GM21717 (cell line): ENCODE measurements around the gene XRN2.

Experiments used
- ATAC-seq: cut with Tn5 transposase; IDR thresholded peaks from one replicate; pipeline ENCODE4 v1.9.1; 2021; ENCODE audit warnings: mild to moderate bottlenecking, moderate library complexity; ENCODE audit not compliant: unreplicated experiment

Gene XRN2

DNA sequence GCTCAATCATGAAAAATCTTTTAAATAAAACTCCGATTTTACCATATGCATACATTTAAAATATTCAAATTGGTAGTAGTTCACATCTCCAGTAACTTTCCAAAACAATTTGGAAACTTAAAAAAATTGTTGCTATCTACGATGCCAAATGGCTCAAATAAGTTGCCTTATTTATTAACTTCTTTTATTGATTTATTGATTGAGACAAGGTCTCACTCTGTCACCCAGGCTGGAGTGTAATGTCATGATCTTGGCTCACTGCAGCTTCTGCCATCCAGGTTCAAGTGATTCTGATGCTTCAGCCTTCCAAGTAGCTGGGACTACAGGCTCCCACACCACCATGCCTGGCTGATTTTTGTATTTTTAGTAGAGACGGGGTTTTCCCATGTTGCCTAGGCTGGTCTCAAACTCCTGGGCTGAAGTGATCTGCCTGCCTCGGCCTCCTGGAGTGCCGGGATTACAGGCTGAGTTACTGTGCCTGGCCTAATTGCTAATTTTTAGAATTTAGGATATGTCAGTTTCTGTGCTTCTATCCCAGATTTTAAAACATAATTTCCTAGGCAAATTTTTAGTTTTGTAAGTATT, 81.3 kb downstream of the XRN2 start:
- ATAC-seq, result no peak

DNA sequence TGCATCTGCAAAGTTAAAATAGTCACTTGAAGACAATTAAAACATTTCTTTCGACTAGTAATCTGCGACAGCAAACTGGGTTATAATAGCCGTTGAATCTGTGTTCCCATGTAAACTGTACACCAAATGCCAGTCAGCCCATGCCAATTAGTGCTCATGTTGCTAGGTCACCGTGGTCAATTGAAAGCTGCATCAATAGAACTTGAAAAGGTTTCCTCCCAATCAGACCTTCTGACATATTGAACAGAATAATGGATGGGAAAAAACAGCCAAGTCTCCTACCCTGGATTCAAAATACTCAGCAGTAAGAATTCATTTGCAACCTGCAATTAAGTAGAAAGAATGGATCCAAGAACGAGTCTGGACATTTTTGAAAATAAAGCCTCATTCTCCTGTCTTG, 83.0 kb downstream of the XRN2 start:
- no peak for ATAC-seq

DNA sequence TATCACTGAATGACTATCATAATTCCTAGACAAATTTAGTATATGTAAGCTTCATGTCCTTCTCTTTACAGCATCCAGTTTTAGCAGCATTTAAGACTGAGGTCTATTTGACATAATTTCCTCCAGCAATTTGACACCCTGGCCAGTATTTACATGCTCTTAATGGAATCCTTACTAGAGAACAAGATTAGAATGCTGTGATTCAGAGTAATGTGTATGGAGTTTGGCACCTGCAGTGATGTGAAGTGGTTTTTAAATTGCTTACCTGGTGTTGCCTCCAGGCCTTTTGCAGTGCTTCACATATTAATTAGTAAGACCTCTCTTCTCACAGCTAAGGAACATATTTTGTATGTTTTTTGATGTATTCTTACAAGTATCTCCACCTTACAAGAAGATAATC, 84.4 kb downstream of the XRN2 start:
- no peak for ATAC-seq

DNA sequence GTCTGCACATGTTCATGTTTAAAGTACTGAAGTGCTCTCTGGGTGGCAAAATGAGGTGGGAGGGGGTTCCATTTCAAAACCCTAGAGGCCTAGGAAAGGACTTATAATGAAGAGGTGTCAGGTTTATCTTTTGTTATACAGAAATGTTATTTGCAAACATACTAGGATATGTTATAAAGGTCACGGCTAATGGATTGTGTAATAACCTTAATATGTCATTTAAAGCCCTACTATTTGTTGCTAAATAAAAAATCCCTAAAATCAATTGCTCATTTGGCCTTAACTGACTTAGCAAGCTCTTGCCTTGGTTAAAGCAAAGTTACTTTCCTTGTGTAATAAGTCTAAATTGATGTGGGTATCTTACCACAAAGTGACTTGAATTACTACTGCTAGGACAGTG, 85.4 kb downstream of the XRN2 start:
- no peak for ATAC-seq

DNA sequence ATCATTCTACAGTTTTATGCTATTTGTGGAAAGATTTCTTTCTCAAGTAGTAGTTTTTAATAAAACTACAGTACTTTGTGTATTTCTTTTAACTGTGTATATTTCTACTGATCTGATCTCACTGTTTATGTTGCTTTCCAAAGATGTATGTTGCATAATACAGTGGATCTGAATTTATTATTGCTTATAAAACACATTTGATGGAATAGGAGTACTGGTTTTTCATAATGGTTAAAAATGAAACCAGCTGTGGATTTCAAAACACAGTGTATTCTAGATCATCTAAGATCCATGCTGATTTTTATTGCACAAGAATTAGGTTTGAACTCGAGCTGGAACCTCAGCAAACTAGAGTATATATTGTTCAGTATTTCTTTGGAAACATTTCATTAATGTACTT, 86.2 kb downstream of the XRN2 start:
- no peak for ATAC-seq

DNA sequence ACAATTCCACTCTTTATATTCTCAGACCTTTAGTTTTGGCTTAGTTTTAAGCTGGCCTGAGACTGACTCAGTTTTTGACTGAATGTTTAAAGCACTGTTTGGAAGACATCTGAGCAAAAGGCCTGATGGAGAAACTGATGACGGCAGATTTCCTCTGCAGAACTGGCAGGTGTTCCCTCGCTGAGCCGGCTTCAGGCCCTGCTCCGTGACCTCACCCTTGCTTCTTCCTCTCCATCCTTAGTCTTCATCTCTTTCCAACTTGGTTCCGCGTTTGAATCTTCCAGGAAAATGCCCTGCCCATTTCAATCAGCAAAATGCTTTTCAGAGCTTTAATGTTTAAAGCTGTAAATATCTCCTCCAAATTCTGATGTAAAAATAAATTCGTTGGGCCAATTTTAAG, 87.6 kb downstream of the XRN2 start:
- ATAC-seq, result no peak

DNA sequence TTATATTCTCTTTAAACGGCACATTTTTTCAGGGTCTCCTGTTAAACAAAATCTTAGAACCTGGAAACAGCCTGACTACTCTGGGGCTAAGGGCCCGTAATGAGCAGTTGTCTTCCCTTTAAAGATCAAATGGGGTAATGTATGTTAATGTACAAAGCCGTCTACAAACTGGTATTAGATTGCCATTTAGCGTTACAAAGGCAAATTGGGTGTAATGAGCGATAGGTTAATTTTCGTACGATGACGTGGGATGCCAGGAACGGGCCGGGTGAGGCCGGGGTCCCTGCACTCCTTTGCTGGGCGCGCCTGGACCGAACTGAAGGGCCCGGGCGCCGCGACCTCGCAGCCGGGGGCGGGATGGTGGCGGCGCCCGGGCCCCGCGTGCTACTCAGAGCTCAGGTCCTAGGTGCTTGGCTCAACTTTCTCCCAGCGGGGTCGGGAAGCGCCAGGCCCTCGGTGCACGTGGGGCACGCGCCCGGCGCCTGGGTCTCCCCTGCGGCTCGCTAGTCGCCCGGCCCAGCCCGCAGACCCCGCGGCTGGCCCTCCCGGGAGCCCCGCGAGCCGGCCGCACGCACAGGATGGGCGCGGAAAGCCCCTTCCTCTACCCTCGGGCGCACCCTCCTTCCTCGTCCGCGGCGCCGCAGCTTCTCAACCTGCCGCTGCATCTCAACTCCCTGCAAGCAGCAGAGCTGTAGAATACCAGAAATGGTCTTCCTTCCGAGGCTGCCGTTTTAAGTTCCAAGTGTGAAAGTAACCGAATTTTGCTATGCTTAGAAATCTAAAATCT, 88.2 kb downstream of the XRN2 start:
- no peak for ATAC-seq

DNA sequence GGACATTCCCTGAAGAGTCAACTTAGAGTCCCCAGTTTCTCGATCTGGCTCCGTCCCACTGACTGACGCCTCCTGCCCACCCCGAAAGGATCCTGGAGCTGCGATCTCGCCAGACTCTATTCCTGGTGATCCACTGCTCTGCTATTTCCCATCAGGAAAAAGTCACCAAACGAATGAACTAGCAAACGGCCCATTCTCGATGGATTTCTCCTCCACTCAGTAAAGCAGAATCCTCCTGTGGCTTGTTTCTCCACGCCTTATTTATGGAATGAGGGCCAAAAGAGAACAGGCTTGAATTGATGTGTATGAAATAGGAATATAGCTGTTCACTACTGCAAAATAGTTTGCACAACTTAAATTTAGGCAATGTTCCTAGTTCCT, 88.8 kb downstream of the XRN2 start:
- ATAC-seq, result no peak

DNA sequence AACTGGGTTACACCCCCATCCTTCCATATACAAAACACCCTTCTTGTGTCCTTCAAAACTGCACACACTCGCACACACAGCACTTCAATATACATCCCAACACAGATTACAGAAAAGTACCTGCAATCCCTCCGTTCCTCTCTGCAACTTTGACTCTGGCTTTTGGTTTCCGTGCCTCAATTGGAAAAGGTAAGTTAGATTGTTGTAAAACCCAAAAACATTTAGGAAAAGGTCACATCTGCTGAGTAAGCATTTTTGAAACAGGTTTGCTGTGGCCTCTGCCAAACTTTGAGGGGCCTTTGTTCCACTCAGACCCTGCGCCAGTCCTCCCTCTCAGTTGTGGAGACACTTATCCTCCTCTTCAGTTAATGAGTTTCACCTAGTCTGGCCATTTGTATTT, 90.0 kb downstream of the XRN2 start:
- ATAC-seq, result no peak

DNA sequence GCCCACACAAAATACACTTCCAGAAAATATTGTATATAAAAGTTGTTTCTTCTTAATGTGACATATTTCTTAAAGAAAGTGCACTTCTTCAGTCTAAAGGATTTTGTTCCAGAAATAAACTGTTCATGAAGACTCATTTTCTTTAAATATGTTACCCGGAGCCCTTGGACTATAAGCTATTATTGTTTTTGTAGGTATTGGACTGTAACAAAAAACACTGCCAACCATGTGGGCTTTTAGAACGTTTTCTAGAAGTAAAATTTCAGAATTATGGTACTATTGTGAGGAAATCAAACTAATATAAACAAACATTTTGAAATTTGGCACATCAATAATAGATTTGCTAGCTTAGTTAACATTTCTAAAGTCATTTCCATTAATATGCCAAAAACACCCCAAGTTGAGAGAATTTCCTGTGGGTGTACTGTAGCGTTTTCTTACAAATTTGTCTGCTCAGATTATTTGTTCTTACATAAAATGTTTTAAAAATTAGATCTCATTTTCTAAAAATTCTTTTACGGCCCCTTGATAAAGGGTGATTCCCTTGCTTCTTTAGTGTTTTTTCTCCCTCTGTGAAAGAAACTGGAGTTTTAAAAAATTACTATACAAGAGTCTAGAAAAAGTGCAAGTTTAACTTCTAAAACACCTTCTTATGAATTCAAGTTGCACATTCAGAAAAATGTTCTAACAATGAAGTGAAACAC, 90.8 kb downstream of the XRN2 start:
- no peak for ATAC-seq

DNA sequence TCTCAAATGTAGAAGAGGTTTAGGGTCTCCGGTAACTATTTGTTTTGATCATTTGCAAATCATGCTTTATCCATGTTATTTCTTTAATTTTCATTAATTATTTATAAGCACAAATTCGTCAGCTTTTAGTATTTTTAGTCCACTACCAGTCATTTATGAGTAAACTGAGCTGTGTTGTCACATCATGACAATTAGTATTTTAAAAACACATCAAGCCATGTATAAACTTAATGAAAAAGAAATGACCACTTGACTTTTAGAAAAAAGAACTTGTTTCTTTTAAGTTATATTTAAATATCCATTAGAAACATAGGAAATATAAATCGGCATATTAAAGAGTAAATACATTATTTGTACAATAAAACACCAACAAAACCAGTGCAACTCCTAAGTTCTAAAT, 91.4 kb downstream of the XRN2 start:
- ATAC-seq, result no peak

DNA sequence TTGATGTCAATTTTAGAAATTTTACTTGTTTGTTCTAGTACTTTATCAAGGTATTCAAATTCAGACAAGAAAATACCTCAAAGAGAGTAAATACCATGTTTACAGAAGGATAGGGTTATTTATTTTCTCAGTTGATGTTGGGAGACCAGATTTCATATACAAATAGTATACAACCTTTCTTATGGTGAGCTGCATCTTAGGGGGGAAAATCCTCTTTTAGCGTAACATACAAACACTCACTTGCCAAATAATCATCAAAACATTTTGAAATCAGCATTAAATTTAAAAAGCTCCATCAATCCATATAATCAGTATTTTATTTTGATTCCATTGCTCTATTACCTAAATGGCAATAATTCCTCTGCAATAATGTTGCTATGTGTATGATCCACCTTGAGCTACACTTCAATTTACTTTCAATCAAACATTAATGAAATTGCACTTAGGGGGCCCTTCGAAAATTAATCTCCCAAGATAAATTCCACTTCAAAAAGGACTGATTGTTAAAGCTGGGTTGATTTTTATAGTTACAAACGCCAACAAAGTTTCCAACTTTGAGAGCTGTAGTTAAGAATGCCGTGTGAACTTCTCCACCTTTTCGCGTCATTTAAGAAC, 92.0 kb downstream of the XRN2 start:
- ATAC-seq, result no peak

DNA sequence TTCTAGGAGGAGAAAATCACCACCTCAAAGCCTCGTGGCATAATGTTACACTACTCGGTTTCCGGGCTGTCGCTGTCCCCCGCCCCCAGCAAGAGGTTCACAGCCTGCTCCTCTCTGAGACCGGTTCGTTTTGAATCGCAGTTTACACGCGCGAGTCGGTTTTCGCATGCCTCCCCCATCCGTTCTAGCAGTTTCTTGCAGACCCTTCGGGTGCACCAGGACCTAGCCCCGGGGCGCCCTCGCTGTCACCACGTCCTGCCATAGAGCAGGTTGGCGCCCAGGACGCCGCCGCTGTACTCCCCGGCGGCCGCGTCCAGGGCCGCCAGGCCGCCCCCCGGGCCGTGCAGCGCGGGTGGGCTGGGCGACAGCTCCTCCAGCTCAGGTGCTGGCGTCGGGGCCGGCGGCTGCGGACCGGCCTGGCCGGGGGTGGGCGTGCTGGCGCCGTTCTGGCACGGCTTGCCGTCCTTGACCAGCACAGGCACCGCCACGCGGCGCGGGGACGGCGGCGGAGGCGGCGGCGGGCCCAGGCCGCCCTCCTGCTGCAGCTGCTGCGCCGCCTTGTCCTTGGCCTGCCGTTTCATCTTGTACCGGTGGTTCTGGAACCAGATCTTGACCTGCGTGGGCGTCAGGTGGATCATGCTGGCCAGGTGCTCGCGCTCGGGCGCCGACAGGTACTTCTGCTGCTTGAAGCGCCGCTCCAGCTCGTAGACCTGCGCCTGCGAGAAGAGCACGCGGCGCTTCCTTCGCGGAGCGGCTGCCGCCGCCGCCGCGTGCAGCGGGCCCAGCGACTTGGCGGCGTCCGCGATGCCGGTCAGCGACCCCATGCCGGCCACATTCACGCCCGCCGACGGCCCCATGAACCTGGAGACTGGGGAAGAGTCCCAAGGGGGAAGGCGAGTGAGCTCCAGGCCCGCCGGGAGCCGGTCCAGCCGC, 92.8 kb downstream of the XRN2 start:
- no peak for ATAC-seq

DNA sequence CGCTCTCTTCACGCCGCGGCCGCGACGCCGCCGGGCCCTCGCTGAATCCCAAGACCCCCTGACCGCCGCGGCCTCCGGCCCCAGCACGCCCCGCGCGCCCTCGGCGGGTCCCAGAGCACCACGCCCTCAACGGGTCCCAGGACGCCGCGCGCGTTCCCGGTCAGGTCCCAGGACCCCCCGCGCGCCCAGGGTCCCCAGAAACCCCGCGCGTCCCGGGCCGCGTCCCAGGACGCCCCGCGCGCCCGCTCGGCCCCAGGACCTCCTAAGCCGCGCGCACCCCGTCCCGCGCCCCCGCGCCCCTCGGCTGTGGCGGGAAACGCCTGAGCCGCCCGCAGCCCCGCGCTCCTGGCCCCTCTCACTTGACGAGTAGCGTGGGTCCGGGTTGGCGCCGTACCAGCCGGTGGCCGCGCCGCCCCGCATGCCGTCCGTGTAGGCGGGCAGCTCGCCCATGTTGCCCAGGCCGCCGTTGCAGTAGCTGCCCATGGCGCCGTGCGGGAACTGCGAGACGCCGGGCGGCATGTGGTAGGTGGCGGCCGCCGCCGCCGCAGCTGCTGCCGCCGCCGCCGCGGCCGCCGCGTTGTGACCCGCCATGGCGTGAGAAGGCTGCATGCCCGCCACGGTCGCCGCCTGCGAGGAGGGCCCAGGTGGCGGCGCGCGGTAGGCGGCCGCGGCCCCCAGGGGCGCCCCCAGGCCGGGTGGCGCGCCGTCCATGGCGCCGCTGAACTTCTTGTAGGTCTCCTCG, 93.6 kb downstream of the XRN2 start:
- no peak for ATAC-seq

DNA sequence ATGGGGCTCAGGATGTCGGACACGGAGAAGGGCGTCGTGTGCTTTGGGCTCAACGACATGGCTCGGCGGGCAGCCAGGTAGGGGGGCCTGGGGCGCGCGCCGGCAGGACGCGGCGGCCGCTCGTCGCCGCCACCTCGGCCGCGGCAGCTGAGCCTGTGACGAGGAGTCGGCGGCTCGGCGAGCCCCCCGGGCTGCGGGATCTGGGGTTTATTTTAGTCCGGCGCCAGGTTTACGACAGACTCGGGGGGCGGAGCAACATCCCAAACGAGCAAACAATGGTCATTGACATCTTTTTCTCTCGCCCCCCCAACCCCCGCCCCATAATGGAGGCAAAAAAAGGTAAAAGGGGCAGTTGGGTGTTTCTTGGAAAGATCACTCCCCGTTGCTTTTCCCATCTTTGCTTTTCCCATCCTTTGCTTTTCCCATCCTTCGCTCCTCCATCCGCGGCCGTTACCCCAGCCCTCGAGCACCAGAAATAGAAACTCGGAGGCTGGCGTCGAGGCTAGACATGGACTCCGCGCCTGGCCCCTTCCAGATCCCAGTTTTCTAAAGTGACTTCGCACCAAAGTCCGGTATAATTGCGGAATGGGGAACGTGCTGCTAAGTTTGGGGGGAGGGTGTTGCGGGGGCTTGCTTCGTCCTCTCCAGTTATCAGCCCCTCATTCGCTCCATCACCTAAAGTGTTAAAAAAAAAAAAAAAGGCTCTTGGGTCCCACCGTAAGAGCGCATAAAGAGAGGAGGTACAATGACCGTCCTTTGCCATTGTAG, 94.4 kb downstream of the XRN2 start, which contains the start of gene NKX2-4:
NKX2-4 (minus strand) TSS at position 186 of the 768 bp plus-strand sequence; CDS start at position 59, 127 bp downstream.
- ATAC-seq, result no peak

DNA sequence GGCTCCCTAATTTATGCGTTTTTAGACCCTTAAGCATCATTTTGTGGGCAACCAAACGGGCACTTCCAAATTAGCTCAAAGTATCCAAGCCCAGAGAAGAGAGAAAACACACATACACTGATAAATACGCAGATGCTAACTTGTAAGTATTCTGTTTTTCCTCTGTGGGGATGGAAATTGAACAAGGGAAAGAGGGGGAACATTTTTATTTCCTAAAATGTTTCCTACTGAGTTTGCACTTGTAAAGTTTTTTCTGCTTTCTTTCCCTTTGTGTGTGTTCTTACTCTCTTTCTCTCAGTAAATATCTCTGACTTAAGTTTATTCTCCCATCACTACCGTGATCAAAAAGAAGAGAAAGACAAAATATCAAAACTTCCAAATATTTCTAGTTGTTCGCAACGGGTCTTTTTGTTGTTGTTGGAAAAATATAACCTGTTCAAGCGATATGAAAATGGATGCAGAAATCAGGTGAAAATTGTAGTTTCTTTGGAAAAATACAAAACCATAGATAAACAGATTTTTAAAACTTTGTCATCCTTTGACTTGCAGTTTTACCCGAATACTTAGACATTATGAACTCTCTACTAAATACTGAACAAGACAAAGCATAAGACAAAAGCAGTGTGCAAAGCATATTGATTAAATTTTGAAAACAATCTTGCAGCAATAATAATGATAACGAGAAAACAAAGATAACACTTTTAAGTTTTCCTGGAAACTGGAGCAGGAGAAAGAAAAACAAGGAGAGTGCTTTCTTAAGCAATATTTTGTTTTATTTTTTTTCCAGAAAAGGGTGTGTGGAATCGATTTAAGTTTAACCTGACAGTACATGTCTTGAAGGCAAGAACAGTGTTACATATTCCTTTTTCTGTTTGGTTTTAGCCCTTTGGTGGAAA, 95.2 kb downstream of the XRN2 start:
- ATAC-seq, result no peak

DNA sequence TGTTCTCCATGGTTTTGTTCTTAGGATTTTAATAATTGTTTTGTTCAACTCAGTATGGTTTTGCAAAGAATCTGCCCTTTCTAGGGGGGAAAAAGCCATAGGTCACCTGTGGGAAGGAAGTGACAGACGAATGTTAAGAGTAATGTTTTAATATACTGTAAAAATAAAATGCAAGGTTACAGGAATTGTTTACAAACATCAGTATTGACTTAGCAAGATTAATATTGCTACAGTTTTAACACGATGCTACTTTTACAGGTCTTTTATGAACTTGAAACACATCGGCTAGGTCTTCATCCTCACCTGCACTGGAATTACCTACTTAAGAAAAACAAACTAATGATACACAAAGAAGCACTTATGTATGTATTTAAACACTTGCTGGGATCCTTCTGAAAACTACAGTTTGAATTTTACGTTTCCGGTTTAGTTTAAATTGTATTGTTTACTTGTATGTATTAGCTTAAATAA, 95.9 kb downstream of the XRN2 start:
- no peak for ATAC-seq

DNA sequence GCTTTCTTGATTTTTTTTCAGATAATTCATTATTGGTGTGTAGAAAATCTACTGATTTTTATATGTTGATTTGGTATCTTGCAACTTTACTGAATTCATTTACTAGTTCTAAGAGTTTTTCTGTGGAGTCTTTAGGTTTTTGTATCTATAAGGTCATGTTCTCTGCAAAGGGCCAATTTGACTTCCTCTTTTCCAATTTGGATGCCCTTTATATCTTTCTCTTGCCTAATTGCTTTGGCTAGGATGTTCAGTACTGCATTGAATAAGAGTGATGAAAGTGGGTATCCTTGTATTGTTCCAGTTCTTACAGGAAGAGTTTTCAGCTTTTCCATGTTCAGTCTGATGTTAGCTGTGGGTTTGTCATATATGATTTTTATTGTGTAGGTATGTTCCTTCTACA, 108.6 kb downstream of the XRN2 start:
- ATAC-seq, result no peak
